Mucosa of rectum (tissue), 2 donors: ENCODE measurements around the gene ARNT2.

Experiments used
- H3K27ac ChIP-seq, 2 donors: one replicate each; pipeline ENCODE4 v1.7.0; 2013; ENCODE audit warnings: inconsistent platforms in 2 of 2, low read depth in 2 of 2, low read length in 2 of 2
- H3K27me3 ChIP-seq, 2 donors: one replicate each; pipeline ENCODE4 v1.7.0; 2013; ENCODE audit warnings: low read length in 2 of 2; ENCODE audit not compliant: control insufficient read depth in 2 of 2, insufficient read depth in 2 of 2
- H3K36me3 ChIP-seq, 2 donors: one replicate each; pipeline ENCODE4 v1.7.0; 2013; ENCODE audit warnings: low read length in 2 of 2; ENCODE audit not compliant: control insufficient read depth in 2 of 2, insufficient read depth in 2 of 2
- H3K4me1 ChIP-seq, 2 donors: one replicate each; pipeline ENCODE4 v1.7.0; 2013; ENCODE audit warnings: low read length in 2 of 2, mild to moderate bottlenecking in 1 of 2; ENCODE audit not compliant: control insufficient read depth in 2 of 2, insufficient read depth in 2 of 2
- H3K4me3 ChIP-seq, 2 donors: one replicate each; pipeline ENCODE4 v1.7.0; 2013; ENCODE audit warnings: low read length in 2 of 2
- H3K9ac ChIP-seq, 2 donors: one replicate each; pipeline ENCODE4 v1.7.0; 2013; ENCODE audit warnings: low read length in 2 of 2, low read depth in 1 of 2, mild to moderate bottlenecking in 1 of 2
- H3K9me3 ChIP-seq, 2 donors: one replicate each; pipeline ENCODE4 v1.7.0; 2013; ENCODE audit warnings: low read length in 2 of 2; ENCODE audit not compliant: control insufficient read depth in 2 of 2
- donor health status: healthy.
- donor health status: Normal muscosa, but diverticular disease.

Gene ARNT2

GRCh38 chr15:80423215-80423614, 19.0 kb downstream of the ARNT2 start:
- Histone ChIP-seq H3K9ac (no peak overlapping the region), H3K4me3 (no peak overlapping the region), H3K27me3 (no peaks in the 10 kb centered on the region), H3K27ac (no peak overlapping the region), H3K9me3 (no peaks in the 10 kb centered on the region), H3K4me1 (no peaks in the 10 kb centered on the region), H3K36me3 (no peaks in the 10 kb centered on the region)

DNA sequence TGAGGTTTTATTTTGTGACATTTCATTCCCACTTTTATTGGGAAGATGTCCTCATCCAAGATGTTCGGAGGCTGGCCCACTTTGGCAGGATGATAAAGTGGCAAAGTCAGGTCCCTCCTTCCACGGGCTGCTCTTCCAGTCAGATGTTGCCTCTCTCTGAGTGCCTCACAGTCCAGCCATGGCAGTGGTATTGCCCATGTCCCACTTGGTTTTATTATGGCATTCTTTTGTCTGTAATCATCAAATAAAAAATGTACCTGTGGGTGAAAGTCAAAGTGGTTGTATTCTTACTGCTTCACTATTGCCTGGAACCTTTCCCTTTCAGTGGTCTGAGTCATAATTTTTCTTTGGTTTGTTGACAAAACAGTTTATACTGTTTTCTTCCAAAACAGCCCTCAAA, 20.2 kb downstream of the ARNT2 start:
- Histone ChIP-seq H3K27ac (no peak overlapping the region), H3K4me3 (no peak overlapping the region), H3K4me1 (no peaks in the 10 kb centered on the region)

DNA sequence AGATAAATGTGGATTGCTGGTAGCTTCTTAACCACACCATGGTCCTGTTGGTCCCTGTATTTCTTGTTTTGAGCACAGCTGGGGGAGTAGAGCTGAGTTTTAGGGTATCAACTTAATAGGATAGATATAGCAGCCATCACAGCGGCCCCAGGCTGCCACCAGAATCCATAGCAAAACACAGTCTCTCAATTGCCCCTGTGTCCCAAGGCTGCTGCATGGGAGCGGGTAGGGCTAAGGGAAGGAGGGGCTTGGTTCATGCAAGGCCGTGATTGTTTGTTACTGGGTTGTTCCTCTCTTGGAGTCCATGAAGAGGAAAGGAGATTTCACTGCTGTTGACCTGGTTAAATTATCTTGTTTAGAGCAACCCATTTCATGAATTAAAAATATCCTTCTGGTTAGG, 22.1 kb downstream of the ARNT2 start:
- Histone ChIP-seq H3K27ac (no peak overlapping the region), H3K9ac (no peak overlapping the region), H3K4me3 (no peak overlapping the region), H3K4me1 (no peaks in the 10 kb centered on the region), H3K36me3 (no peaks in the 10 kb centered on the region), H3K9me3 (no peaks in the 10 kb centered on the region), H3K27me3 (no peaks in the 10 kb centered on the region)

More for the DNA sequence above, 20.2 kb downstream of the ARNT2 start:
- H3K36me3 ChIP-seq = no peaks in the 10 kb centered on the region
- no peaks in the 10 kb centered on the region for H3K27me3 ChIP-seq
- no peak overlapping the region for H3K9ac ChIP-seq
- no peaks in the 10 kb centered on the region for H3K9me3 ChIP-seq

- Histone ChIP-seq H3K9ac (no peak overlapping the region), H3K4me3 (no peak overlapping the region), H3K27me3 (no peaks in the 10 kb centered on the region), H3K27ac (no peak overlapping the region), H3K4me1 (no peaks in the 10 kb centered on the region), H3K36me3 (no peaks in the 10 kb centered on the region), H3K9me3 (no peaks in the 10 kb centered on the region)
Observed at GRCh38 chr15:80429964-80430363, 25.8 kb downstream of the ARNT2 start.

GRCh38 chr15:80431635-80432344, 27.6 kb downstream of the ARNT2 start:
- H3K9me3 ChIP-seq = no peaks in the 10 kb centered on the region
- no peaks in the 10 kb centered on the region for H3K4me1 ChIP-seq
- no peak overlapping the region for H3K4me3 ChIP-seq
- H3K27me3 ChIP-seq = no peaks in the 10 kb centered on the region
- no peaks in the 10 kb centered on the region for H3K36me3 ChIP-seq
- H3K27ac ChIP-seq = no peak overlapping the region
- H3K9ac ChIP-seq = no peak overlapping the region

DNA sequence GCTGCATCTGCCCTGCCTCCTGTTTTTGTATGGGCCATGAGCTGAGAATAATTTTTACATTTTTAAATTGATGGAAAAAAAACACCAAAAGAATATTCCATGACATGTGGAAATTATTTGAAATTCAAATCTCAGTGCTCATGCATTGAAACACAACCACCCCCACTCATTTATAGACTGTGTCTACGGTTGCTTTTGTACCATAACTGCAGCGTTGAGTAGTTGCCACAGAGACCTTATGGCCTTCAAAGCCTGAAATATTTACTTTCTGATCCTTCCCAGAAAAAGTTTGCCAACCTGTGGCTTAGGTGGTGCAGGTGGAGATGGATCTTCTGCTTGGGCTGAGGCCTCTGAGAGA, 28.1 kb downstream of the ARNT2 start:
- Histone ChIP-seq H3K27me3 (no peaks in the 10 kb centered on the region), H3K27ac (no peak overlapping the region), H3K9ac (no peak overlapping the region), H3K4me1 (no peaks in the 10 kb centered on the region), H3K4me3 (no peak overlapping the region), H3K36me3 (no peaks in the 10 kb centered on the region), H3K9me3 (no peaks in the 10 kb centered on the region)

GRCh38 chr15:80433836-80434235, 29.7 kb downstream of the ARNT2 start:
- no peak overlapping the region for H3K9ac ChIP-seq
- no peak overlapping the region for H3K27ac ChIP-seq
- H3K4me1 ChIP-seq = no peaks in the 10 kb centered on the region
- no peaks in the 10 kb centered on the region for H3K9me3 ChIP-seq
- no peaks in the 10 kb centered on the region for H3K36me3 ChIP-seq
- H3K4me3 ChIP-seq = no peak overlapping the region
- H3K27me3 ChIP-seq = no peaks in the 10 kb centered on the region

- no peaks in the 10 kb centered on the region for H3K36me3 ChIP-seq
- no peaks in the 10 kb centered on the region for H3K27me3 ChIP-seq
- H3K27ac ChIP-seq = no peak overlapping the region
- no peaks in the 10 kb centered on the region for H3K4me1 ChIP-seq
- H3K9me3 ChIP-seq = no peaks in the 10 kb centered on the region
- H3K9ac ChIP-seq = no peak overlapping the region
- no peak overlapping the region for H3K4me3 ChIP-seq
Observed at GRCh38 chr15:80434926-80435720, 30.9 kb downstream of the ARNT2 start.

- Histone ChIP-seq H3K9me3 (no peaks in the 10 kb centered on the region), H3K36me3 (no peaks in the 10 kb centered on the region), H3K27me3 (no peaks in the 10 kb centered on the region), H3K27ac (no peak overlapping the region), H3K4me3 (no peak overlapping the region), H3K4me1 (no peaks in the 10 kb centered on the region), H3K9ac (no peak overlapping the region)
Observed at GRCh38 chr15:80436511-80437307, 32.5 kb downstream of the ARNT2 start.

DNA sequence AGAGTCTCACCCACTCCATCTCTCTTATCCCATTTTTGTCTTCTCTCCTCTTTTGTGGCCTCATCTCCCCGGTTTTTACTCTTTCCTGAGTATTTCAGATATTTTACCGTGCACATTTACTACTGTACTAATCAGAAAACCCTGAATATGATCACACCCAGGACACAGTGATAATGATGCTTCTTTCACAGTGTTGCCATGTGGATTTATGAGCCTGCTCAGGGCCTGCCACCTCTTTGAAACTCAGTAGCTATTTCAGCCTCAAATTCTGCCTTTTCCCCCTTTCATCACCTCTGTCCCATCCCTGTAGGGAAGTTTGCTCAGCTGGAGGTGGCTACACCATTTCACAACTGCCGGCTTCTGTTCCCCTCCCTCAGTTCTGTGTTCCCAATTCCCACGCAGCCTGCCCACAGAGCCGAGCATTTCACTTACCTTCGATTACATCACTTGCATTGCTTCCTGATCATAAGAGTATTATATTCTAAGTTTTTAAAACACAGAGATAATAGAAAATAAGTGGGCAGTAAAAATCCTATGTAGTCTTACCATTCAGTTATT, 33.2 kb downstream of the ARNT2 start:
- no peaks in the 10 kb centered on the region for H3K36me3 ChIP-seq
- H3K4me1 ChIP-seq = no peaks in the 10 kb centered on the region
- H3K27ac ChIP-seq = no peak overlapping the region
- no peak overlapping the region for H3K9ac ChIP-seq
- H3K9me3 ChIP-seq = no peaks in the 10 kb centered on the region
- H3K4me3 ChIP-seq = no peak overlapping the region
- peaks cover 0 to 4% of the 10 kb centered on the region in 2 donors for H3K27me3 ChIP-seq
